Lung (tissue), 12 donors: ENCODE measurements around the gene ABHD3. TPM values are rescaled to one million over a fixed set of nuclear protein-coding genes. Genes with fewer than 3 reads are reported as not detected.

Experiments used
- ATAC-seq: fragments of 200-7000 bp; cut with Tn5 transposase; one replicate; pipeline ENCODE4 v1.9.1; 2020; ENCODE audit warnings: moderate number of reproducible peaks; ENCODE audit not compliant: insufficient read depth, low FRiP score
- DNase-seq, 3 donors: peaks; one replicate each; pipeline ENCODE4 v3.0.0-alpha.2; 2013 to 2017
- H3K27ac ChIP-seq, 2 donors: one replicate each; pipeline ENCODE4 v1.5.1; 2013; ENCODE audit warnings: mild to moderate bottlenecking in 2 of 2, moderate library complexity in 2 of 2, control low read depth in 1 of 2, inconsistent platforms in 1 of 2, low read depth in 1 of 2, low read length in 1 of 2
- H3K27me3 ChIP-seq, 3 donors: one replicate each; pipeline ENCODE4 v1.5.1; 2013; ENCODE audit warnings: low read length in 2 of 3; ENCODE audit not compliant: control insufficient read depth in 3 of 3, insufficient read depth in 3 of 3
- H3K36me3 ChIP-seq, 4 donors: one replicate each; pipeline ENCODE4 v1.5.1; 2013; ENCODE audit warnings: low read length in 4 of 4, mild to moderate bottlenecking in 1 of 4, moderate library complexity in 1 of 4; ENCODE audit not compliant: control insufficient read depth in 4 of 4, insufficient read depth in 4 of 4
- H3K4me1 ChIP-seq, 5 donors: one replicate each; pipeline ENCODE4 v1.5.1; 2013; ENCODE audit warnings: low read length in 5 of 5, mild to moderate bottlenecking in 2 of 5, moderate library complexity in 1 of 5; ENCODE audit not compliant: control insufficient read depth in 5 of 5, insufficient read depth in 5 of 5
- H3K4me3 ChIP-seq: one replicate; pipeline ENCODE4 v1.5.1; 2013; ENCODE audit warnings: mild to moderate bottlenecking, control low read depth, moderate library complexity
- H3K9ac ChIP-seq, 2 donors: one replicate each; pipeline ENCODE4 v1.5.1; 2013; ENCODE audit warnings: low read length in 2 of 2, control low read depth in 1 of 2; ENCODE audit not compliant: insufficient read depth in 1 of 2
- H3K9me3 ChIP-seq, 4 donors: one replicate each; pipeline ENCODE4 v1.5.1; 2013; ENCODE audit warnings: low read length in 3 of 4, mild to moderate bottlenecking in 1 of 4, moderate library complexity in 1 of 4; ENCODE audit not compliant: control insufficient read depth in 4 of 4, insufficient read depth in 3 of 4
- WGBS, 2 donors: extraction: QIAGEN DNeasy Blood & Tissue Kit; methylation state at CpG; one replicate each; pipeline ENCODE4 v1.1.7; 2013; 5-methylcytosine and 5-hydroxymethylcytosine counted together
- polyA plus RNA-seq, 2 donors: library from polyadenylated mRNA; stranded (reverse); fragments of 200-250 nt; gene quantifications; one replicate each; pipeline ENCODE4 v1.2.1, GENCODE V29; 2013
- total RNA-seq, 2 donors: library from RNA; depleted of rRNA in 1 of 2; stranded (reverse); fragments of >200 nt in 1 of 2; gene quantifications; one replicate each; pipeline ENCODE4 v1.2.1, GENCODE V29; 2014 to 2021
- TF ChIP-seq, protein P1 (sequence below): IDR thresholded peaks from 2 replicates; pipeline ENCODE4 v1.5.1; 2012; ENCODE audit warnings: mild to moderate bottlenecking; ENCODE audit errors: control extremely low read depth, extremely low read depth
- donor health status: control.
- donor health status: control.
- donor health status: Bipolar disorder and iron deficiency.
- donor health status: healthy.
- donor health status: DM: yes; HTN: yes; CAD: no.

ABHD3 gene
- total and polyA plus RNA-seq, 4 donors: 20.8 to 31.3 (median 22.9) TPM

DNA sequence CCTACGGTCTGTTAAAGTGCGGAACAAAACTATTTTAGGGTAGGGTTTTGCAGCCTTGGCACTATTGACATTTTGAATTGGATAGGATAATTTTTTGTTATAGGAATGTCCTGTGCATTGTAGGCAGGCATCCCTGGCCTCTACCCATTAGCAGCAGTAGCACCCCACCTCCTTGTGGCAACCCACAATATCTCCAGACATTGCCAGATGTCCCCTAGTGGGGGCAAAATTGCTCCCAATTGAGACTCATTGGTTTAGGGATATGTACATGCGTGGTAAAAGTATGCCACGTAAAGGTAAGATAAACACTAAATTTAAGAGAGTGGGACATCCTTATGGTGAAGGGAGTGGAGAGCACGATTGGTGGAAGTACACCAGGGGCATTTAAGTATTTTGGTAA, 40.7 kb upstream of the ABHD3 start:
- no peaks in the 10 kb centered on the region for H3K27me3 ChIP-seq
- H3K9me3 ChIP-seq: no peaks in the 10 kb centered on the region
- 73 to 94% methylated on average over 5 of the region's 5 CpGs for WGBS, 2 donors
- no peak overlapping the region for H3K27ac ChIP-seq
- ATAC-seq: no peak
- no peaks in the 10 kb centered on the region for H3K36me3 ChIP-seq
- TF ChIP-seq, protein P1, sequence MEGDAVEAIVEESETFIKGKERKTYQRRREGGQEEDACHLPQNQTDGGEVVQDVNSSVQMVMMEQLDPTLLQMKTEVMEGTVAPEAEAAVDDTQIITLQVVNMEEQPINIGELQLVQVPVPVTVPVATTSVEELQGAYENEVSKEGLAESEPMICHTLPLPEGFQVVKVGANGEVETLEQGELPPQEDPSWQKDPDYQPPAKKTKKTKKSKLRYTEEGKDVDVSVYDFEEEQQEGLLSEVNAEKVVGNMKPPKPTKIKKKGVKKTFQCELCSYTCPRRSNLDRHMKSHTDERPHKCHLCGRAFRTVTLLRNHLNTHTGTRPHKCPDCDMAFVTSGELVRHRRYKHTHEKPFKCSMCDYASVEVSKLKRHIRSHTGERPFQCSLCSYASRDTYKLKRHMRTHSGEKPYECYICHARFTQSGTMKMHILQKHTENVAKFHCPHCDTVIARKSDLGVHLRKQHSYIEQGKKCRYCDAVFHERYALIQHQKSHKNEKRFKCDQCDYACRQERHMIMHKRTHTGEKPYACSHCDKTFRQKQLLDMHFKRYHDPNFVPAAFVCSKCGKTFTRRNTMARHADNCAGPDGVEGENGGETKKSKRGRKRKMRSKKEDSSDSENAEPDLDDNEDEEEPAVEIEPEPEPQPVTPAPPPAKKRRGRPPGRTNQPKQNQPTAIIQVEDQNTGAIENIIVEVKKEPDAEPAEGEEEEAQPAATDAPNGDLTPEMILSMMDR: no peak
- peaks cover 1 to 22% (median 5%) of the 10 kb centered on the region in 5 donors for H3K4me1 ChIP-seq
- no peak overlapping the region for H3K4me3 ChIP-seq
- DNase-seq: no peak
- H3K9ac ChIP-seq: no peak overlapping the region

DNA sequence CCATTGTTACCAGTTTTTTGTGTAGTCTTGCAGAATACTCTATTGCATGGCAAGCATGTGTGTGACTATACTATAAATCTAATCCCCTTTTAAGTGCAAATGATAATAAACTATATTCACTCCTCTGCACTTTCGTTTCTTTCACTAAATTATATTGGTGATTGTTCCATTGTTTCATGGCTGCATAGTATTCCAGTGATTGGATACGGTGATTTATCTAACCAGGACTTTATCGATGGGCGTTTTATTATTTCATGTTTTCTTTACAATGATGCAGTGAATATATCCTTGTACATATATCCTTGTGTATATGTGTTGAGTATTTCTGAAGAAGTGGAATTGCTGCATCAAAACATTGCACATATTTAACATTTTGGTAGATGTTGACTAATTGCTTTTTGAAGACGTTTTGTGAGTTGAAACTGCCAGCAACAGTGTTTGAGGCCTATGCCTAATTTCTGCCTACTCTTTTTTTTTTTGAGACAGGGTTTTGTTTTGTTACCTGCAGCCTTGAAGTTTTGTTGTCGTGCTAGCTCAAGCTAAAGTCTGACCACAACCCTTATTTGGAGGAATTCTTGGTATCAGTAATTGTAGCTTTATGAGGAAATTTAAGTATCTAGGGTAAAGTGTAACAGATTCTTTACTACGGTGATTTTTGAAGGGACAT, 38.7 kb upstream of the ABHD3 start:
- Histone ChIP-seq H3K4me1 (peaks cover 2 to 29% (median 7%) of the 10 kb centered on the region in 5 donors), H3K9me3 (no peaks in the 10 kb centered on the region), H3K27me3 (no peaks in the 10 kb centered on the region), H3K27ac (no peak overlapping the region), H3K4me3 (no peak overlapping the region), H3K36me3 (no peaks in the 10 kb centered on the region), H3K9ac (no peak overlapping the region)
- TF ChIP-seq, protein P1: no peak
- ATAC-seq: no peak
- WGBS, 2 donors: 82 to 83% methylated on average over 7 of the region's 7 CpGs
- DNase-seq: no peak

DNA sequence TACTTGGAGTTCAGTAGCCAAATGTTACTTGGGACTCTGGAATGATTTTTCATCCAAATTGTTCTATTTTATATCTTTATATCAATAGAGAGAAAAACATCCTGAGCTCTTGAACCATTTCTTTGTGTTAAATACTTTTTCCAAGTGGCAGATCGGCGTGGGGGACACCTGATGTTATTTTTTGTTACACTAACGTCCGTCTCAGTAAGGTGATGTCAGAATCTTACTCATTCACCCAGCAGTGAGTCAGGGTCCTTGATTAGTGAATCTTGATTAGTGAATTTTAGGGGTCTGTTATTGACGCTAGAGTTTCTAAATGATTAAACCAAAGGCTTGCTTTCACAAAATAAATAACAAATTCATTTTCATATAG, 37.7 kb upstream of the ABHD3 start:
- H3K27me3 ChIP-seq: no peaks in the 10 kb centered on the region
- ATAC-seq: no peak
- DNase-seq: no peak
- no peaks in the 10 kb centered on the region for H3K36me3 ChIP-seq
- peaks cover 2 to 25% (median 4%) of the 10 kb centered on the region in 5 donors for H3K4me1 ChIP-seq
- H3K27ac ChIP-seq: no peak overlapping the region
- no peak overlapping the region for H3K4me3 ChIP-seq
- no peaks in the 10 kb centered on the region for H3K9me3 ChIP-seq
- H3K9ac ChIP-seq: peak overlapping the region in 1 of 2 donors; percentile 86
- TF ChIP-seq, protein P1: no peak
- WGBS, 2 donors: 67 to 70% methylated on average over 5 of the region's 5 CpGs
